Stromal cell of bone marrow (primary cell): ENCODE results near the gene EFNA3.
A peak's percentile ranks its signal among the peaks of the same experiment; 100 is the strongest.
"Not testable (repeated sequence)": the region's sequence is repeated elsewhere in the genome, so short reads cannot be mapped to it uniquely, and the experiment has no call there.

Experiments
- DNase-seq: peaks from one replicate; pipeline ENCODE4 v3.0.0-alpha.2; 2012; ENCODE audit warnings: low read depth

Gene EFNA3

DNA sequence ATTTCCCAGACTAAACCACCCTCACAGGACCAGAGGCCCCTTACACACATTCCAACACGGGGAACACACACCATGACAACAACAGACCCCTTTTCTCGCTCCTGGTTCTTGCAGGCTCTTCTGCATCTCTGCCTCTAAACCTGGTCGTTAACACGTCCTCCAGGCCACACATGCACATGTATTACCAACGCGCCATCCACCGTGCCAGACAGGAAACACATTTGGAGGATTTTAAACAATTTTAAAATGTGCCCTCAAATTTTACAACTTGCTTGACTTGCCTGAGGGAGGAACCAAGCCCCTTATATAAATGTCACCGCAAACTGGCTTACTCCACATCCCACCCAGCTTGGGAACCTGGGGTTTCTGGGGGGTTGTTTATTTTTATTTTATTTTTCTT lies 32.2 kb downstream of the EFNA3 start:
- no peak for DNase-seq

- no peak for DNase-seq
These were observed 34.9 kb downstream of the EFNA3 start for GRCh38 chr1:155113450-155113980.

GRCh38 chr1:155116113-155116764 lies 37.6 kb downstream of the EFNA3 start:
- no peak for DNase-seq

DNA sequence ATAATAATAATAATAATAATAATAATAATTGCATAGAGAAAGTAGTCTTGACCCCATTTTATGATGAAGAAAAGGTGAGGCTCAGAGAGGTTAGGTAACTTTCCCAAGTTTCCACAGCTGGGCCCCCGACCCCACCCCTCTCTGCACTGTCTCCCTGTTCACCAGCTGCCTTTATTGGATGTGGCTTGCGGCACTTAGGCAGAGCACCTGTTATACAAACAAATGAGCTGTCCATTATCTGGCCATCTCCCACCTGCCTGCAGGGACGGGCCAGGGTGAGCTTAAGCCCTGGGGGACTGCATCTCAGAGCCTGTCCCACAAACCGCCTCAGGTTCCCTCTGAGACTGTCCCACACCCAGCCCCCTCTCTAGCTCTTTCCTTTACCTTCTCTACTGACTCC lies 39.0 kb downstream of the EFNA3 start:
- DNase-seq, result no peak

- not testable (repeated sequence) for DNase-seq
These were observed 39.5 kb downstream of the EFNA3 start for GRCh38 chr1:155118090-155118489.

DNA sequence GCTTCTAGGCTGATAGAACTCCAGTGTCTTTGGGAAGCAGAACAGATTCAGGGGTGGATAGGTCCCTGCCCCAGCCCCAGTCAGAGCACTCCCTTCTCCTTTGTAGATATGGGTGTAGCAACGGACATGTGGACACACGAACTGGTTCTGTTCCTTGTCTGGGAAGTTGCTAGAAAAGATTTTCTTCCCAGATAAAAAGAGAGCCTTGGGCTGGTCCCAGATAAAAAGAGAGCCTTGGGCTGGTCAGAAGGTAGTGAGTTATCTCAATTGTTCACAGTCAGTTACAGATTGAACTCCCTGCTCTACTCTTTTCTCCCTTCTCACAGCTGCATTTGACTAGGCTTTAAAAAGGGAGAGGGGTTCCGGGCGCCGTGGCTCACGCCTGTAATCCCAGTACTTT lies 41.6 kb downstream of the EFNA3 start:
- no peak for DNase-seq

DNA sequence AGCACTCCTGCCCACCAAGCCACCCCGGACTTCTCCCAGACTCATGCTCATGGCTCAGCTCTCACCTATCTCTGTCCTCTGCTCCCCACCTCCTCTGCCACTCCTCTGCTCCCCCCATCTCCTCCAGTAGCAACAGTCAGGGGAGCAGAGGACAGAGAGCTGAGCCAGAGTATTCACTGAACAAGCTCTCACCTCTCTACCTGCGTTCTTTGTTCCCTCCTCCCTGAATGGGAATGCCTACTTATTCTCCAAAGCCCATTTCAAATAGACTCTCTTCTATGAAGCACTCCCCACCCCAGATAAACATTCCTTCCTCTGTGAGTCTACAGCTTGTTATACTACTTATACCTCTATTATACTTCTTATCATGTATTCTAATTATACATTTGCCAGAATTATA lies 42.6 kb downstream of the EFNA3 start:
- no peak for DNase-seq

DNA sequence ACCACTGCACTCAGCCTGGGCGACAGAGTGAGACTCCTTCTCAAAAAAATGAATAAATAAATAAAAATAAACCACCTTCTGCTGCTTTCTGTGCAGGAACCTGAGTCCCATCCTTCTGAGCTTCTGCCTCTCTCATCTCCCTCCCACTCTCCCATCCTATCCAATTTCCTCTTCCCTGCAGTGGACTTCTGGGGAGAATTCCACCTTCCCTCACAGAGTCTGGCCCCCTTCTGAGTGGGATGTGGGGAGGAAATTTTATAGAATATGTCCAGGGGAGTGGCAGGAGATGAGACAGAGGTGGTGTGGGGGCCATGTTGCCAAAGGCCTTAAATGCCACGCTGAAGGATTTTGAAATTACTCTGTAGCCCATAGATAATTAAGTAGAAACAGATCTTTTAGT lies 43.7 kb downstream of the EFNA3 start:
- no peak for DNase-seq

DNA sequence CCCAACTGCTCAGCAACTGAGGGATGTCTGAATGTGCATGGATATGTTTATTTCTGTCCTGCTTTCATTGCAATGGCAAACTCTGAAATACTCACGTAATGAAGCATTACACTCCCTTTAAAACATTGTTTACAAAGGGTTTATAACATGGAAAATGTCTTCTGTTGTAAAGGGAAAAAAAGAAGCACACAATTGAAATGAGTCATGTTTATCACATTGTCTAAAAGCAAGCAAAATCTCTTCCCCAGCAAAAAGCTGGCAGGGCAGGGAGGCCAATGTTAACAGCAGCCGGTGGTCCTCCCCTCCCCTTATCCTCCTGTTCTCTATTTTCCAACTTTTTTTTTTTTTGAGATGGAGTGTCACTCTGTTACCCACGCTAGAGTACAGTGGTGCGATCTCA lies 45.2 kb downstream of the EFNA3 start:
- DNase-seq, result no peak

DNA sequence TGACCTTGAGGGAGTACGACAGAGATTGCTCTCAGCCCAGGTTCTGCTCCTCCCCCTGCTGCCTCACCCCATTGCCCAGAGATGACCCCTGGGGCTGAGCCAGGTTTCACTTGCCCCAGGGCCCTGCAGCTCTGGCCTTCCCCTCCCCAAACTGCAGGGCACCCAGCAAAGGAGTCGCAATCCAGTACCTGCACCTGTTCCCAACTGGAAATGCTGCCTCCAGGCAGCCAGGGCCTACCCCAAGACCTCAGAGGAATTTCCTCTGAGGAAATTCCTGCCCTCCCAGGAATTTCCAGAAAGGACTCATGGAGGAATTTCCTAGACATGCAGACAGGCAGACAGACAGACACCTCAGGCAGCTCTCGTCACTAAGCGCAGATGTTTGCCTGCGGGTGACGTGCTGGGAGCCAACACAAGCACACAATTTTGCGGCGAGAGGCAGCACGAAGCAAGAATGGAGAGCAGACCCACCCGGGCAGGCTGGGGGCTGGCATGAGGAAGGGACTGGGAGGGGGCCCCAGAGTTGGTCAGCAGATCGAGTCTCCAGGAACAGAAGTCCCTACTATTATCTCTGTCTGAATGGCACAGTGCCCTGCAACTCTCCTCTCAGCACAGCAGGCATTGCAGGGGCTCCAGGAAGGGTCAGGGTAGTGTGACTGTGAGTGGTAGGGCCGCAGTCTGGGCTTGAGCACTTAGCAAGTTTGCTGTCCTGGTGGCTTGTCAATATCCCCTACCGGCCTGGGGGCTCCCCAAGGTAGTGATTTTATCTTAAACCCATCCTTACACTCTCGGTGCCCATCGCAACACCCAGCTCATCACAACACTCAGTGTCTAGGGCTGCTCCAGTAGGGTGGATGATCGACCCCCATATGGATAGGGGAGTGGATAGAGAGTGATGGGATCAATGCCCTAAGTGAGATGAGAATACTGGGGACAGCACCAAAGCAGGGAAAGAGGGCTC lies 46.1 kb downstream of the EFNA3 start:
- DNase-seq, result no peak

DNA sequence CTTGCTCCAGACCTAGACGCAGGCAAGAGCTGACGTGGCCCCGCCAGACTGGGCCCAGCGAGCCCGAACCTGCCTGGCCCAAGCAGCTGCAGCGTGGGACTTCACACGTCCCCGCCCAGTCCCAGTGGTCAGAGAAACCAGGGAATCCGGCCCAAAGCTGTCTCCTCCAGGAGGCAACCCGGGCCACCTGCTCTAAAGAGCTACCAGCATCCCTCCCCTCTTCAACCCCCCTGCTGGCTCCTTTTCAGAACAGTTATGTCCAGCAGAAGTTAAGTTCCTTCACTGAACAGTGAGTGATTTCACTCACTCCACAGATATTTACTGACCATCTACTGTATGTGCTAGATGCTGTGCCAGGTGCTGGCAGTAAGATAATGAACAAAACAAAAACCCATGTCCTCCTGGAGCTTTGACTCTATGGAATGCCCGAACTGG lies 46.9 kb downstream of the EFNA3 start:
- DNase-seq, result no peak

DNA sequence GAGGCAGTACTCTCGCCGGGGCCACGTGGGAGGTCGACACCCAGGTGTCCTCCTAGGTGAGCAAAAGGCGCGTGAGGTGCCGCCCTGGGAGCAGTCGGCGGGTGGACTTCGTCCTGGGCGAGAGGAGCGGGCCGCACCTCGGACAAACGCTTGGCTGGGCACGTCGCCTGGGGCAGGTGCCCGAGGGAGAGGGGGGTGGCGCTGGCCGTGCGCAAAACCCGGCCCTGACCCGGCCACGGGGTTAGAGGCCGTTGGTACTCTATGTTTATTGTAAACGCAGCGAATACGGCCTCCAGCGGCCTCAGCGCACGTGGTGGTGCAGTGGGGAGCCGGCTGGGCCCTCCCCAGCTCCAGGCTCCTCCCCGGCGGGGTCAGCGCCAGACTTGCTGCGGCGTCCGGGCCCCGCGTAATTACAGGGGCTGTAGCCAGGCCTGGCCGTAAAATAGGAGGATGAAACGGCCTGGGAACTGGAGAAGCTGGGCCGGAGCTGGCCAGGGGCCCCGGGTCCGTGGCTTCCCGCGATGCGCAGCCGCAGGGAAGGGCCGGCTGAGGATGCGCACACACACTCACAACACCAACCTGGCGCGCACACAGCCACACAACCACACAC lies 47.4 kb downstream of the EFNA3 start:
- no peak for DNase-seq

DNA sequence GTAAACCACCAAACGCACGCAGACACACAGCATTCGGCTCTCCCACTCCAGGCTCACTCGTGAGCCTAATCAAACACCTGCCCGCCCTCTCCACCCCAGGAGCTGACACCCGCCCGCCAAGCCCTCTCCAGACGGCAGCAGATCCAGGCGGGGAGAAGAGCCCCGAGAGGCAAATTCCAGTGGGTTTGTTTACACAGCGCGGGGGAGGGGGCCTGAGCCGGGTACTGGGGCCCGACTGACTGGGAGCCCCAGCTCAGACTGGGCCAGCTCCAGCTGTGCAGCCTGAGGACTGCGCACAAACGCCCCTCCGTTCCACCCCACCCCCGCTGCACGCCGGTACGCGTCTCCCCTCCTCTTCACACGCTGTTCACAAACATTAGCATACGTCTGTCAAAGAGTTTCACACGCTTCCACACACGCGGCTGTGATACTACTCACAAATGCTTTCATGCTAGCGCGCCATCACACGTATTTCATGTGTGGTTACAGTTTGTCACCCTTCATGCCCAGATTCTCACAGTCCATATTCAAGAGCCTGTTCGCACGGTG lies 48.0 kb downstream of the EFNA3 start:
- DNase-seq, result no peak

DNA sequence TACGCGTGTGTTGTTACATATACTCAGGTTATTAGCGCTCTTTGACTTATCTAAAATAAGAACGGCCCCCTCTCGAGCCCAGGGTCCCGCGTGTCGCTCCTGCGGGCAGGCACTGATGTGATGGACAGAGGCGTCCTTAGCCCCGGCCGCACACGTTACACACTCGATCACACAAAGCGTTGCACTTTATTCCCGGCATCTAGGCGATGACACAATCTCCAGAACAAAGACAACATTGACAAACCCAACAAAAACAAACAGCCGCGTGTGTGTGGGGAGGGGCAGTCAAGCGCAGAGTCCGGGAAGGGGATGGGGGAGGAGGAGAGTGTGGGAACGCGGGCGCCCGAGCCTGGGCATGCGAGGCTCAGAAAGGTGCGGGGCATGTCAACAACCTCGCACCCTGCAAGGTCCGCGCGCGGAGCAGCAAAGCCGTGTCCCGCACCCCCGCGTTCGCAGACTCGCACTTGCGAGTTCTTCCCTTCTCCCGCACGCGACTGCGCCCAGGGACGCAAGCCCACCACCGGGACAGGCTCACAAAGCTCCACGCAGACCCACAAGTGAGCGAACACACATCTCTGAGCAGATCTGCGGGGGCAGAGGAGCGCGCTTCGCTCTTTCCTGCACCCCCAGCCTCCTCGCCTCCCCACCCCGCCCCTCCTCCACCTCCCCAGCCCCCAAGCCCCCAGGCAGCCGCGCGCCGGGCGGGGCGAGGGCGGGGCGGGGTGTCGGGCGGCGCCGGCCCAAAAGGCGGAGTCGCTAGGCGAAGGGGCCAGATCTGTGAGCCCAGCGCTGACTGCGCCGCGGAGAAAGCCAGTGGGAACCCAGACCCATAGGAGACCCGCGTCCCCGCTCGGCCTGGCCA lies 48.7 kb downstream of the EFNA3 start, which contains the start of gene EFNA1:
Gene EFNA1, plus strand, starts transcription at position 772 of the 862 bp plus-strand sequence. CDS start 102 bp downstream, outside the sequence.
- DNase-seq, result peak; percentile 35

- no peak for DNase-seq
These were observed 49.5 kb downstream of the EFNA3 start for GRCh38 chr1:155127967-155128754.

- no peak for DNase-seq
These were observed 50.3 kb downstream of the EFNA3 start for GRCh38 chr1:155128755-155129473.

DNA sequence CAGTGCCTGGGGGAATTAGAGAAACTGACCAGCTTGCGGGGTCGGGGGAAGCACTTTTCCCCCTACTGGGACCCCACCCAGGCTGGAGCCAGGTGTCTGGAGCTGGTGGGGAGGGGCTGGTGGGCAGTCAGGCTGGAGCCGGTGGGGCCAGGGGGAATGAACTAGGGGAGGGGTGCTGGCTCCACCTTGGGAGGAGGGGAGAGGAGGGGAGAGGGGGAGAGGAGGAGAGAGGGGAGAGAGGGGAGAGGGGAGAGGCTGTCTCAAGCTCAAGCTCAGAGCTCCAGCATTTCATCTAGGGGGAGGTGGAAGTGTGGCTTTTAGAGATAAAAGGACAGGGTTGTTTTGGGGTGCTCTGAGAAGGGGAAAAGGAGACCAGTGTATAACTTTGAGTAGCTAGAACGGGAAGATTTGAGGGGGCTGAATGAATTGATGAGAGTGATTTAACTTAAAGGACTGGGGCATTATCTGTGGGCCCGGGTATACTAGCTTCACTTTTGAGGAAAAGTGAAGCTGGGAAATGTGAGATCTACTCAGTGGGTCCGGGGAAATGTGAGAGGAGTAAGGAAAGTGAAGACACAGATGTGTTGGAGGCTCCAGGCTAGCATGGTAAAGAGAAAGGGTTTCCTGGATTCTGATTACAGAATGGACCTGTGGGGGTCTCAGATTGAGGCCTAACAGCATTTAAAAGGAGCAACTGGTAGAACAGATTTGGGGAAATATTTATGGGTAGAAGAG lies 51.8 kb downstream of the EFNA3 start:
- DNase-seq, result no peak

DNA sequence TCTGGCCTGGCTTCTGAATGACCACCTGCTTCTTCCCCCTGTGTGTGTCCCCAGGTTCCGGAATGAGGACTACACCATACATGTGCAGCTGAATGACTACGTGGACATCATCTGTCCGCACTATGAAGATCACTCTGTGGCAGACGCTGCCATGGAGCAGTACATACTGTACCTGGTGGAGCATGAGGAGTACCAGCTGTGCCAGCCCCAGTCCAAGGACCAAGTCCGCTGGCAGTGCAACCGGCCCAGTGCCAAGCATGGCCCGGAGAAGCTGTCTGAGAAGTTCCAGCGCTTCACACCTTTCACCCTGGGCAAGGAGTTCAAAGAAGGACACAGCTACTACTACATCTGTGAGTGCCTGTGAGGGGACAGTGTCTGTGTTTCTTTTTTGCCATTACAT lies 52.6 kb downstream of the EFNA3 start:
- no peak for DNase-seq

- no peak for DNase-seq
These were observed 53.2 kb downstream of the EFNA3 start for GRCh38 chr1:155131856-155132255.
